Measurements from ENCODE around the gene TBC1D16.

Gene TBC1D16

DNA sequence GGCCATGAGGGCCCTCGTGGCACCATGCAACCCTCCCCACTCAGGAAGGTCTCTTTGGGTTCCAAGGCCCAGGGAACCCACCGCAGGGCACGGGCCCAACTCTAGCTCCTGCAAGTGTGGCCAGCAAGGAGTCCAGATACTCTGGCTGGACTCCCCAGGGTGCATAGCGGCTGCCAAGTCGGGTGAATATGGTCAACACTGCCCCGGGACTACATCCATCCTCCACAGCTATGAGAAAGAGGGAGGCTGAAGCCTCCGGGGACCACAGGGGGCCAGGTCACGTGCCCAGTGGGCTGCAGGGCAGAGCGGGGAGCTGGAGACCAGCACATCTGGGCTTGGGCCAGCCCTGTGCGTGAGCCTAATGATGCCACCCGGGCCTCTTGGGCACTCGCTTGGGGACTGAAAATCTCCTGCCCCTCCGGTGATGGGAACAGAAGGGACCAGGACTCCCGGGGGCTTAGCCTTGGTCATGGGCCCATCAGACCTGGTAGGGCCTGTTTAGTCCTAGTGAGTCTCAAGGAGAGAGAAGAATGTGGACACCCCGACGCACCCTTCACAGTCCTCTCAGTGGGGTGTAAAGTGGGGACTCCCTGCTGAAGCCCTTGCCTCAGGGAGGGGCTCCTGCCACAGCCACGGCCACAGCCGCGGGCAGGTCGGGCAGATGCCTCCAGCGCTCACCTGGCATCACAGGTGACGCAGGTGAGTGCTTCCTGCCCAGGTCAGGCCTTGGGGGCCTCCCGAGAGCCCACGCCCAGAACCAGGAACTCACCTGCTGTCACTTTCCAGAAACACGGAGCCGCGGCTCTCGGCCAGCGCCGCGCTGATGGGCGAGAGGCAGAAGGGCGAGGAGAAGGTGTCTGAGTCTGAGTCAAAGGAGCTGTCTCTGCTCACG is 26.0 kb downstream of the TBC1D16 start:
- no peak for DNase-seq (ENCODE audit: low read depth, low spot score)
- in situ Hi-C loops (cut with HindIII; ENCODE audit: low sequenced_read_pairs), result no loop called here
- H3K4me3 ChIP-seq (ENCODE audit: low read depth, low read length), result no peak overlapping the region
- no peak for TF ChIP-seq CTCF (IDR thresholded peaks at IDR 0.05; ENCODE audit: low read depth, low read length)

- in situ Hi-C loops (cut with HindIII; ENCODE audit: low sequenced_read_pairs), result no loop called here
- DNase-seq (ENCODE audit: low read depth, low spot score), result no peak
- no peak overlapping the region for H3K4me3 ChIP-seq (ENCODE audit: low read depth, low read length)
- TF ChIP-seq CTCF (IDR thresholded peaks at IDR 0.05; ENCODE audit: low read depth, low read length), result no peak
These were observed 26.8 kb downstream of the TBC1D16 start for GRCh38 chr17:80008848-80009247.

GRCh38 chr17:80008383-80008840 is 27.3 kb downstream of the TBC1D16 start:
- peak; percentile 48 for DNase-seq (ENCODE audit: low read depth, low spot score)
- no peak overlapping the region for H3K4me3 ChIP-seq (ENCODE audit: low read depth, low read length)
- TF ChIP-seq CTCF (IDR thresholded peaks at IDR 0.05; ENCODE audit: low read depth, low read length), result peak; percentile 97
- in situ Hi-C loops (cut with HindIII; ENCODE audit: low sequenced_read_pairs), result no loop called here

DNA sequence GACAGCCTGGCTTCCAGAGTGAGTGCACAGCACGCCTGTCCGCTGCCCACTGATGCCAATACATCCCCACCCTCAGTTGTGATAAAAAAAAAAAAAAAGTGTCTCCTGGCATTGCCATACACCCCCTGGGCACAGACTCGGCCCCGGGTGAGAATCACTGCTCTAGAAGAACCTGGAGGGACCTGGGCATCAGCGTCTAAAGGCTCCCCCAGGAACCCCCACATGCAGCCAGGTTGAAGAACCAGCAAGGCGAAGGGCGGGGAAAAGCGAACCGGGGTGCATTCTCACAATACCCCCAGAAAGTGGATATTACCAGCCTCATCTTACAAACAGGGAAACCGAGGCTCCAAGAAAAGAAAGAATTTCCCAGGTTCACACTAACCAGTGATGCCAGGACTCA is 27.7 kb downstream of the TBC1D16 start:
- no peak for TF ChIP-seq CTCF (IDR thresholded peaks at IDR 0.05; ENCODE audit: low read depth, low read length)
- no peak overlapping the region for H3K4me3 ChIP-seq (ENCODE audit: low read depth, low read length)
- in situ Hi-C loops (cut with HindIII; ENCODE audit: low sequenced_read_pairs), result no loop called here
- no peak for DNase-seq (ENCODE audit: low read depth, low spot score)

DNA sequence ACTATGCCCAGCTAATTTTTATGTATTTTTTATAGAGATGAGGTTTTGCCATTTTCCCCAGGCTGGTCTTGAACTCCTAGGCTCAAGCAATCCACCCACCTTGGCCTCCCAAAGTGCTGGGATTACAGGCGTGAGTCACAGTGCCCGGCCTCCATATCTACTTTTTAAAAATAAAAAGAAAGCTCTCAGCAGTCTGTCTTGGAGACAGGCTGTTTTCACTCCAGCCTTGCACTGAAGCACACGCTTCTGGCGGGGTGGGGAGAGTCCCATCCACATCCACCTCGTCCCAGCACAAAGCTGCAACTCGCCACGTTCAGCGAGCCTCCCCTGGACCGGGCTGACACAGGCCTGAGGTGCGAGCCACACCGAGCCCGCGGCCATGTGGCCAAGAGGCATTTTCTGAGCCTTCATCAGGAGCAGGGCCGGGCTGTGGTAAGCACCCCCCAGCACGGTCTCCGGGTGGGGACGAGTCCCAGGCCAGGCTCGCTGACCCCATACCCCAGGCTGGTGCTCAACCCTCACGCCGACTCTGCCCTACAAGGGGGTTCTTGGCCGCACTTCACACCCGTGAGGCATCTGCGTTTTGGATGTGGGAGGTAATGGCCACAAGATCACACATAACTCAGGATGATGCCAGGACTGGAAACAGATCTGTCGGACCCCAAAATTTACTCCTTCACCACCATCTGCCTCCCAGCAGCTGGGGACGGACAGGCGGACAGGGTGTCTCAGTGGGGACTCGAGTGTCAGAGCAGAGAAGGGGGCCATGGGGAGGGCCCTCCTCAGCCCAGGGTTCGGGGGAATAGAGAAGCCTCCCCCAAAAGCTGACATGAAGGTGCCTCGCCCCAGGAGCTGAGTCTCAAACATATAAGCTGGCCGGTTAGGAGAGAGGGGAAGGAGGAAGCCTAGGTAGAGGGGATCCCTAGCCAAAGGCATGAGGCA is 28.6 kb downstream of the TBC1D16 start:
- in situ Hi-C loops (cut with HindIII; ENCODE audit: low sequenced_read_pairs), result no loop called here
- TF ChIP-seq CTCF (IDR thresholded peaks at IDR 0.05; ENCODE audit: low read depth, low read length), result no peak
- no peak for DNase-seq (ENCODE audit: low read depth, low spot score)
- H3K4me3 ChIP-seq (ENCODE audit: low read depth, low read length), result no peak overlapping the region

- in situ Hi-C loops (cut with HindIII; ENCODE audit: low sequenced_read_pairs), result no loop called here
- no peak overlapping the region for H3K4me3 ChIP-seq (ENCODE audit: low read depth, low read length)
- no peak for DNase-seq (ENCODE audit: low read depth, low spot score)
- TF ChIP-seq CTCF (IDR thresholded peaks at IDR 0.05; ENCODE audit: low read depth, low read length), result no peak
These were observed 29.3 kb downstream of the TBC1D16 start for GRCh38 chr17:80006339-80006720.
